GM21619 (cell line): ENCODE data around the gene SPDYE4.

ENCODE experiments used
- ATAC-seq: cut with Tn5 transposase; IDR thresholded peaks from one replicate; pipeline ENCODE4 v1.9.1; 2021; ENCODE audit not compliant: unreplicated experiment

The SPDYE4 gene

DNA sequence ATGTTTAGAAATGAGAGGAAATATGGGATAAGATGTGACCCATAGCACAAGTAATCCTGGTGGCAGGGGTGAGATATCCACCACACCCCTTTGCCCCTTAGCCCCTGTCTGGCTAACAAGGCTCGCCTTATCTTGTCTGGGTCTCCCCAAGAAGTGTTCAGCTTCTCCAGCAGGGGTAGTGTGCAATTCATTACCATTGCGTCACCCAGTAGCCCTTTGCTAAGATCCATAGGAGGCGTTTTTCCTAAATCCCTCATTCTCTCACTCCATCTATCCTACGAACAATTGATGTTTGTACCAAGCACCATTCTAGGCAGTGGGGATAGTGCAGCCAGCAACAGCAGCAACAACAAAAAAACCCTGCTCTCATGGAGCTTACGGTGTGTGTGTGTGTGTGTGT lies 44.5 kb downstream of the SPDYE4 start:
- ATAC-seq = no peak

DNA sequence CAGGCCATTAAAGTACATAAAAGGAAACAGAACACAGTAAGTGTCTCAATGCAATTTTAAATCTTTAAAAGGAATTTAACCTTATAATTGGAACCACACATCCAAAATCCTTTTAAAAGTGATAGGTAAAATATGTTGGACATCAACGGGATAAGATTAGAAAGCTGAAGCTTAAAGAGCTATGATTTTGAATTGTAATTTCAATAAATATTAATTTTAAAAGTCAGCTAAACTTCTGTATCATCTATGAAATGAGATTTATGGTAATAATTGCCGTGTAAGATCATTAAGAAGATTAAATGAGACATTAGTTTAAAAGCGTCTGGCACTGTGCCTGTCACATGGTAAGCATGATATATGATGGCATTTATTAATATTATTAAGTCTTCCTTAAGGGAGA lies 45.0 kb downstream of the SPDYE4 start:
- no peak for ATAC-seq

DNA sequence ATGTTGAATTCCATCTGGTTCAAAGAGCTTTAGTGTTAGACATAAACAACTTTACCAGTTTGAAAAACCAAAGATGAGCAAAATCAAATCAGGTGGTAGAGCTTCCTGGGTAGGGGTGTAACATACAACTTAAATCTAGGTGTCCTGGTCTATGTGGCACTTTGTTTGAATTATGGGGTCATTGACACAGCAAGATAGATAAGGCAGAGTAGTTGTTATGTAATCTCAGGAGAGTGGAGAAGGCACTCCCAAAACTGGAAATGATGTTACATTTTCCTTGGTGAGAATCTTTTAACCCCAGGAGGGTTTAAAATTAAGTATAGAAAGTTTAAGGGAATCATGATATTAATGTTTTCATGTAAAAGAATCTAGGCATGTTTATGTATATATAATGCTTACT lies 45.6 kb downstream of the SPDYE4 start:
- no peak for ATAC-seq

DNA sequence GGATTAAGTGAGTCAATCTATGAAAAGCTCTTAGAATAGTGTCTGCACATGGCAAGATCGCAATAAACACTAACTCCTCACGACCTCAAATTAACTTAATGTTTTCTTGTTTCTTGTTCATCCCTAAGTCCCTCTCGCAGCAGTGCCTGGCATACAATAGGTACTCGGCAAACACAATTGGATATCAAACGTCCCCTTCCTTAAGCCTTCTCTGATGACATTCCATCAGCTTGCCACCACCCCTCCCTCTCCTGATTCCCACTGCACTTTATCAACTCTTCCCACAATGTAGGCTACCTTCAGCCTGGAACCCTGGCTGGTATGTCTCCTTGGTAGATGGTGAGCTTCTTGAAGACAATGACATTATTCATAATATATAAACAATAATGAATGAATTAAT lies 47.1 kb downstream of the SPDYE4 start:
- no peak for ATAC-seq

DNA sequence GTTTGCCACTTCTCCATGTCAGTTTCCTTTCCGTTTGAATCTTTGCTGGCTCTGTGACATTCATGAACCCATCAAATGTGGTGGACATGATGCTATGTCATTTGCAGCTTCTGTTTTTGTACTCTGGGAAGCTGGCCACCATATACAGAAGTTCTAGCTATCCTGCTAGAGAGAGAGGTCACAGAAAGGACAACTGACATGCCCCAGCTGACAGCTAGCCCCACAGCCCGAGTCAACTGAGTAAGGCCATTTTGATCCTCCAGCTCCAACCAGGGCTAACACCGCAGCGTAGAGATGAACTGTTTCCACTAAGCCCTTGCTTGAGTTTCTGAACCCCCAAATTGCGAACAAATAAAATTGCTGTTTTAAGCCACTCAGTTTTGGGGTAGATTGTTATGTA lies 47.5 kb downstream of the SPDYE4 start:
- no peak for ATAC-seq

DNA sequence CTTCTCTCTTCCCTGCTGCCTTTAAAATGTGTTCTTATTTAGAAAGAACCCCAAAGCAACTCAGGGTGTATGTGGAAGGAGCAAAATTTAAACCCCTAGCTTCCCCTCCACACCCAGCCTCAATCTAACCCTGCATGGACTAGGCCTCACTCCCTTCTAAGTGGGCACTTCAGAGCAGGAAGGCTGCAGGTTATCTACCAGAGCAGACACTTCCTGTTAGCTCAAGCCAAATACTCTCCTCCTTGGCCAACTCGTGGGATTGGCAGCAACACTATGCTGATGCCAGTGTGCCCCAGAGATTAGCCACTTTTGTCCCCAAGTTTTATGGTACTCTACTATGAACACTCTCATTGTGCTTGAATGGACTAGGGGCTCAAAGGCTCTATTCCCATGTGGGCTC lies 49.3 kb downstream of the SPDYE4 start:
- ATAC-seq = no peak

DNA sequence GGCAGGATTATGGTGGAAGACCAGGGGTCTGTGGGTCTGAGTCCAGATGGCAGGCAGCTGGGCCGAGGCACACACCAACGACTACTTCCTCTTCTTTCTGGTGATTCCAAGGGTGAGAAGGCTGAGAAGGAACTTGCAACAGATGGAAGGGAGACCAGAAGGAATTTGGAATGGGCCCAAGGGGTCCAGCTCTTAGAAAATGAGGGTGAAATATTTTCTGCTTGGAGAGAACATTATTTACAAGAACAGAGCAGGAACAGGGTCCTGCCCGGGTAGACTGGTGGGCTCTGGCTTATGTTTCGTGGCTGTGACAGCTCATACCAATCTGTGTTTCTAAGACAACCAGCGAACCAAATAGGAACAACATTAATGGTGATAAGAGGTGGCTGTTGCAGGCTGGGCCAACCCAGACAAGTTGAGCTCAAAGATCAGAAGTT lies 50.3 kb downstream of the SPDYE4 start:
- no peak for ATAC-seq

DNA sequence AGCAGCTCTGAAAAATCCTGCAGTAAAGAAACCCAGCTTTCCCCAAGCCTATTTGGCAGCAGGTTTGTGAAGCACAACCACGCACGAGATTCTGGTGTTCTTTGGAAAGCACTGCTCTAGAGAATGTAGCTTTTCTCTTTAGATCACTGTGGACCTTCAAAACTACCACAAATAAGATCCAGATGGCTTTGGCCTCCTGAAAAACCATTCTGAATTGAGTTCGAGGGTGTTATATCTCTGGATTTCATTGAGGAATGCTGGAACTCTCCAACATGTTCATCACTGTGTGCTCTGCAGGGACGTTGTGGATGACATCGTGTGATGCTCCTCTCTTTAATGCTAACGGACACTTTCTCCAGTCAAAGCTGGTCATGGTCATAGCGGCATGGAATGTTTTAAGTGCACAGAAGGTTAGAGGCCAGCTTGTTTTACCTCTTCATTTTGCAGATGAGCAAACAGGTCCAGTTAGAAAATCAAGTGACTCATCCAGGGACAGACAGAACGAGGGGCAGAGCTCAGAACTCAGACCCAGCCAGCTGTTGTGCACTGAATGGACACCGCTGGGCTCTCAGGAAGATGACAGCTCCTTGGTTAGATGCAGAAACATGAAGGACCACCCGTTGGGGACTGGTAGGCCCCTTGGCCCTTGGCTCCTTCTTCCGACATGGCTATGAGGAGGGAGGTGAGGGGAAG lies 50.9 kb downstream of the SPDYE4 start:
- ATAC-seq = no peak

DNA sequence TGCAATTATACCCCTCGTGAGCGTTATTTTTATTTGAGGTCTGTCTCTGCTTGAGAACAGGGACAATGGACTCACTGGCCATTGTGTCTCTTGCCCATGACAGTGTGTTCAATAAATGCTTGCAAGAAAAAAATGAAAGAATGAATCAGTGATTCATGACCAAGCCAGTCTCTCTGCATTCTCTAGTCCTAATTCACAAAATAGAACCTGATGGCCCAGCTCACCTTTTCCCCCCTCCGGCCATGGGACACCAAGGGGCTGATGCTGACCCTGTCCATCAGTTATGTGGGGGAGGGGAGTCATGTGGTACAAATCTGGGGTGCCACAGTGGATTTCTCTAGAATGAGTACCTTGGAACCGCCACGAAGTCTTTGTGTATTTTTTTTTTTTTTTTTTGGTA lies 51.9 kb downstream of the SPDYE4 start:
- no peak for ATAC-seq

DNA sequence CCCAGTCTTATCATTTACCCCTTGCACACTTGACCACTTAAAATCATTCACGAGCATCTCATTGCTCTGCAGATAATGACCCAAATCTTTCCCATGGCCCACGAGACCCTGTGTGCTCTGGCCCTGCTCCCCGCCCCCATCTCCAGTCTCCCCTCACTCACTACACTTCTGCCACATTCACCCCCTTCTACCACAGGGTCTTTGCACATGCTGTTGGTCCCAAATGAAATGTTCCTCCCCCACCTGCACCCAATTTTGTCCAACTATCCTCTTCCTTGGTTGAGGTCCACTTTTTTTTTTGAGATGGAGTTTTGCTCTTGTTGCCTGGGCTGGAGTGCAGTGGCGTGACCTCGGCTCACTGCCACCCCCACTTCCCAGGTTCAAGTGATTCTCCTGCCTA lies 52.9 kb downstream of the SPDYE4 start:
- ATAC-seq = no peak

DNA sequence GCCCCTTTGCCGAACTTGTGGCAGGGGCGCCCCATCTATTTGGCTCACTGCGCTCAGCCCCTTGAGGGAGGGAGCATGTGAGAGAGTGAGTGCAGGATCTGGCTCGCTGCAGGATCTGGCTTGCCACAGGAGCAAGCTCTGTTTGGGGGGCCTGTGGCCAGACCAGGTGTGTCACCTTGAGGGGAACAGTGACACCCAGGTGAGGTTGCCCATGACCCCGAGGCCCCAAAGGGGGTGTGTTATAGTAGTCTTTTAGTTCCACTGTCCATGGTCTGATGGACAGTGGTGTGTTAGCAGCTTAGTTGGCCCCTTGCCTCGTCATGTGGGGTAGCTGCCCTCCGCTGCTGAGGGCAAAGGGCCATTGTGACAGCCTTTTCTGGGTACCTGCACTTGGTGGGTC lies 55.3 kb downstream of the SPDYE4 start:
- no peak for ATAC-seq

DNA sequence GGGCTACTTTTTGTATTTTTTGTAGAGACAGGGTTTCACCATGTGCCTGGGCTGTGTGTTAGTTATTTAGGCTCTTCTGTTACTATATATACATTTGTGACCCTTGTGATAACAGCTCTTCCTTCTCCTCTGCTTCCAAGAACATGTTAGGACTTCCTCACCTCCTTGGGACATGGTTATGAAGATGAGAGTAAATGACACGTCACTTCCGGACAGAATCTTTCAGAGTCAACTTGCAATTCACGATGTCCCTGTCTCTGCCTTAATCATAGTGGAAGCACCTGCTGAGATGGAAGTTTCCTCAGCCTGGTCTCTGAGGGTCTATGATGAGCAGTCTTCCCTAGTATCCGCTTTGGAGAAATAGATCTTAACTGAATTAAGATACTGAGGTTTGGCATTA lies 56.6 kb downstream of the SPDYE4 start:
- no peak for ATAC-seq

DNA sequence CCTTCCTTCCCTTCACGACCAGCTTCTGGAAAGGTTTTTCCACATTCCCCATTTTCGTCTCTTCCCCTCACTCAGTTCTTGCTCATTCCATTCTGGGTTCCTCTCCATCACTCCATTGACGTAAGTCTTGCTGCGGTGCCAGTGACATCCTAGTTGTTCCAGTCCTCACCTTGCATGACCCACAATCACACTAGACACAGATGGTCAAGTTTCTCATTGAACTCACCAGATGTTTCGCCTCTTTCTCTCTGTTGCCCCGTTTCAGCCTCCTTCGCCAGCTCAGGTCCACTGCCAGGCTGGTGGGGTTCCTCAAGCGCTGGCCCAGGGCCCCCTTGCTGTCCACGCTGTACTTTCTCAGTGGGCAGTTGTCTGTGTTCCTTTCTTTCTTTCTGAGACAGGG lies 57.1 kb downstream of the SPDYE4 start:
- ATAC-seq = no peak
